Measurements from ENCODE around the gene SAA4.

DNA sequence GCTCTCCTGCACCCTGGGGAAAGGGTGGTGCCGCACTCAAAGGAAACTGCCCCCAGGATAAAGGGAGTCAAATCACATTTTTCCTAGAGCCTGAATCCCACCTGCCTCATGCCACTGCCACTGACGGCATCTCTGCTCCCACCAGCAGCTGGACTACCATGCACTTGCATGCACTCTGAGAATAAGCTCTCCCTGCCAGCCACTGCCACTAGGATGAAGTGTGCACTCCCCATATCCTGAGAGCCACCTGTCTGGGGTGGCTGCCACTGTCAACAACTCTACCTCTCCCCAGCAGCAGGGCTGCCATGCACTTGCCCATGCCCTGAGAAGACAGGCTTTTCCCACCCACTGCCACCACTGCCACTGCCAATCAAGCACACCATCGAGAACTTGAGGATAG is 32.4 kb downstream of the SAA4 start:
- TF ChIP-seq CTCF (conservative IDR thresholded peaks at IDR 0.05; ENCODE audit: low read depth in 2 of 2) (no peak), REST (IDR thresholded peaks at IDR 0.05; ENCODE audit: unreplicated experiment) (no peak), ETS1 (IDR thresholded peaks at IDR 0.05) (no peak), EZH2phosphoT487 (IDR thresholded peaks at IDR 0.05; ENCODE audit: unreplicated experiment) (no peak), CREB1 (CRISPR knock-in tag; IDR thresholded peaks at IDR 0.05; ENCODE audit: low read depth) (no peak)

Data from GM23338 (cell line).